Naive thymus-derived CD4-positive, alpha-beta T cell (primary cell): Measurements from ENCODE around the gene UHRF1. TPM values are rescaled to one million over a fixed set of nuclear protein-coding genes. Genes with fewer than 3 reads are reported as not detected.

Source experiments
- ATAC-seq: fragments of 150-1000 bp; cut with Tn5 transposase; 2 replicates; pipeline ENCODE4 v1.10.0; 2021; ENCODE audit warnings: mild to moderate bottlenecking, moderate library complexity
- CTCF ChIA-PET: fragments of 350-600 bp; sonication (Branson Sonifier 250); formaldehyde crosslinking; loops from one replicate; lab custom pipeline; 2021; ENCODE audit warnings: antibody characterized with exemption; lab: Charles Lee
- POLR2A ChIA-PET: fragments of 350-600 bp; sonication (Branson Sonifier 250); formaldehyde crosslinking; loops from one replicate; lab custom pipeline; 2021; ENCODE audit warnings: antibody characterized with exemption, inconsistent platforms; lab: Charles Lee
- DNase-seq, 9 donors: peaks; one replicate each; pipeline versions ENCODE4 v3.0.0 to v3.0.0-alpha.2; 2020 to 2022; ENCODE audit warnings: mixed read lengths in 1 of 9
- H3K27ac ChIP-seq: one replicate; pipeline ENCODE4 v1.7.0; 2013; ENCODE audit warnings: mild to moderate bottlenecking, low read depth, low read length, moderate library complexity
- H3K27me3 ChIP-seq, 2 donors: one replicate each; pipeline ENCODE4 v1.7.0; 2013; ENCODE audit warnings: low read length in 2 of 2, mild to moderate bottlenecking in 2 of 2, moderate library complexity in 2 of 2; ENCODE audit not compliant: control insufficient read depth in 2 of 2, insufficient read depth in 2 of 2
- H3K36me3 ChIP-seq, 3 experiments: 1 replicate in 2 of 3; 2 replicates in 1 of 3; pipeline ENCODE4 v1.7.0; 2013; ENCODE audit warnings: low read length in 3 of 3, mild to moderate bottlenecking in 3 of 3, moderate library complexity in 1 of 3; ENCODE audit not compliant: insufficient read depth in 3 of 3, control insufficient read depth in 2 of 3
- H3K4me1 ChIP-seq, 2 donors: one replicate each; pipeline ENCODE4 v1.7.0; 2013; ENCODE audit warnings: low read length in 2 of 2, mild to moderate bottlenecking in 2 of 2, moderate library complexity in 1 of 2; ENCODE audit not compliant: control insufficient read depth in 2 of 2, insufficient read depth in 2 of 2
- H3K4me3 ChIP-seq: 2 replicates; pipeline ENCODE4 v1.7.0; 2013; ENCODE audit warnings: mild to moderate bottlenecking, low read length
- H3K9me3 ChIP-seq, 3 experiments: 1 replicate in 2 of 3; 2 replicates in 1 of 3; pipeline ENCODE4 v1.7.0; 2013; ENCODE audit warnings: low read length in 3 of 3; ENCODE audit not compliant: control insufficient read depth in 2 of 3
- H3K27ac Mint-ChIP-seq, 9 donors: one replicate each; pipeline ENCODE4 v1.8.0; 2020 to 2022; ENCODE audit warnings: mixed read lengths in 9 of 9, mild to moderate bottlenecking in 8 of 9, moderate library complexity in 5 of 9, inconsistent platforms in 2 of 9
- H3K27me3 Mint-ChIP-seq, 5 donors: one replicate each; pipeline ENCODE4 v1.8.0; 2021 to 2022; ENCODE audit warnings: mixed read lengths in 5 of 5, mild to moderate bottlenecking in 1 of 5
- H3K36me3 Mint-ChIP-seq, 5 donors: one replicate each; pipeline ENCODE4 v1.8.0; 2020 to 2022; ENCODE audit warnings: mixed read lengths in 5 of 5, mild to moderate bottlenecking in 3 of 5, inconsistent platforms in 1 of 5
- H3K4me1 Mint-ChIP-seq, 7 donors: one replicate each; pipeline ENCODE4 v1.8.0; 2020 to 2022; ENCODE audit warnings: mixed read lengths in 7 of 7, mild to moderate bottlenecking in 3 of 7, inconsistent platforms in 1 of 7
- H3K4me3 Mint-ChIP-seq, 10 donors: one replicate each; pipeline ENCODE4 v1.8.0; 2020 to 2022; ENCODE audit warnings: mild to moderate bottlenecking in 10 of 10, mixed read lengths in 10 of 10, moderate library complexity in 6 of 10, inconsistent platforms in 2 of 10
- H3K9me3 Mint-ChIP-seq, 11 donors: one replicate each; pipeline ENCODE4 v1.8.0; 2020 to 2022; ENCODE audit warnings: mixed read lengths in 11 of 11, mild to moderate bottlenecking in 4 of 11, inconsistent platforms in 1 of 11, moderate library complexity in 1 of 11
- intact Hi-C, 2 donors: fragments of 100-400 bp; cut with micrococcal nuclease; formaldehyde crosslinking; loops; one replicate each; pipeline ENCODE4 v1.15.1; 2023
- polyA plus RNA-seq, 2 donors: library from polyadenylated mRNA; unstranded; fragments of 300-500 nt; fragmentation: Illumina TruSeq; gene quantifications; one replicate each; pipeline ENCODE4 v1.2.3, GENCODE V29; 2021
- total RNA-seq, 6 experiments: library from RNA in 5 of 6; stranded (reverse) in 5 of 6; gene quantifications; 1 replicate in 5 of 6; 2 replicates in 1 of 6; pipeline ENCODE4 v1.2.3 and lab custom pipeline; 2021 to 2026

Gene UHRF1
- total and polyA plus RNA-seq, 7 experiments from 2014 or later: 0.06 to 94.0 (median 0.11) TPM

DNA sequence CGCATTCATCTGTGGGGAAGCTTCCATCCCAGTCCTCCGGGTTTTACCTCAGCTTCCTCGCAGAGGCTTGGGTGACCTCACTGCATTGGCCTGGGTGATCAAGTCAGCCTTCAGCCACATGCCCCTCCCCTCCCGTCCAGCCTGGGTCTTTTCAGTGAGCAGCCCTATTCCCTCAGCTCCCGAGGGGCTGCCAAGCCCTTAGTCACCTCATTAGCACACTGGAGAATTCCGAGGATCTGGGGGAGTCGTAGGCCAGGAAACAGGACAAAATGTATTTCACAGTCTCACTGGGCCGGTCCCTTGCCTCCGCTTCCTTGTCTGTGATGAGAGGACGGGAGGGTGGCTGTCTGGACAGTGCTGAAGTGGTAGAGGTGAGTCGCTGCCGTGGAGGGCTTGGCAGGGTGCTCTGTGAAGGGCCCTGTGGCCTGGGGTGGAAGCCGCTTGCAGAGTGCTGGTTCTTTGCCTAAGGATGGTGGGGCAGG lies 79.5 kb downstream of the UHRF1 start:
- H3K9me3 Mint-ChIP-seq: peaks cover 0 to 20% (median 4%) of the 10 kb centered on the region in 11 donors
- no peak for DNase-seq
- no peak for ATAC-seq
- Histone ChIP-seq H3K27ac (no peak overlapping the region), H3K9me3 (peaks cover 0 to 14% (median 0%) of the 10 kb centered on the region in 3 experiments), H3K4me1 (no peaks in the 10 kb centered on the region), H3K4me3 (no peak overlapping the region), H3K36me3 (peaks cover 0 to 16% (median 0%) of the 10 kb centered on the region in 3 experiments), H3K27me3 (no peaks in the 10 kb centered on the region)
- H3K27ac Mint-ChIP-seq: no peak overlapping the region
- peaks cover 17 to 53% (median 35%) of the 10 kb centered on the region in 7 donors for H3K4me1 Mint-ChIP-seq
- H3K36me3 Mint-ChIP-seq: peaks cover 5 to 30% (median 25%) of the 10 kb centered on the region in 5 donors
- intact Hi-C loops: no loop called here
- CTCF ChIA-PET: interaction anchor here (0.6 kb wide), 2 partner anchors 539 to 784 kb away, joined by 3 to 4 read pairs; no protein-coding TSS in a partner anchor
- no peaks in the 10 kb centered on the region for H3K27me3 Mint-ChIP-seq
- H3K4me3 Mint-ChIP-seq: no peak overlapping the region
- POLR2A ChIA-PET: interaction anchor here (0.6 kb wide), 1 partner anchor 57 kb away, joined by 5 read pairs; no protein-coding TSS in a partner anchor

GRCh38 chr19:4990306-4990705 lies 81.0 kb downstream of the UHRF1 start:
- no peaks in the 10 kb centered on the region for H3K4me1 ChIP-seq
- no peaks in the 10 kb centered on the region for H3K27me3 ChIP-seq
- Mint-ChIP-seq H3K27me3 (no peaks in the 10 kb centered on the region), H3K9me3 (peaks cover 0 to 20% (median 4%) of the 10 kb centered on the region in 11 donors), H3K4me1 (peaks cover 17 to 49% (median 30%) of the 10 kb centered on the region in 7 donors), H3K4me3 (peak overlapping the region in 1 of 10 donors; percentile 26), H3K36me3 (peaks cover 5 to 33% (median 25%) of the 10 kb centered on the region in 5 donors), H3K27ac (no peak overlapping the region)
- ATAC-seq: no peak
- H3K9me3 ChIP-seq: peaks cover 0 to 14% (median 0%) of the 10 kb centered on the region in 3 experiments
- CTCF ChIA-PET: no interaction called here
- intact Hi-C loops: no loop called here
- H3K27ac ChIP-seq: no peak overlapping the region
- no peak overlapping the region for H3K4me3 ChIP-seq
- DNase-seq: no peak
- H3K36me3 ChIP-seq: peaks cover 0 to 16% (median 0%) of the 10 kb centered on the region in 3 experiments
- POLR2A ChIA-PET: no interaction called here

- intact Hi-C loops: no loop called here
- H3K4me1 Mint-ChIP-seq: peaks cover 17 to 42% (median 28%) of the 10 kb centered on the region in 7 donors
- no peaks in the 10 kb centered on the region for H3K27me3 Mint-ChIP-seq
- Histone ChIP-seq H3K4me1 (no peaks in the 10 kb centered on the region), H3K4me3 (no peak overlapping the region), H3K27ac (no peak overlapping the region), H3K9me3 (peaks cover 0 to 14% (median 0%) of the 10 kb centered on the region in 3 experiments), H3K27me3 (no peaks in the 10 kb centered on the region), H3K36me3 (peaks cover 0 to 16% (median 0%) of the 10 kb centered on the region in 3 experiments)
- ChIA-PET CTCF (no interaction called here), POLR2A (no interaction called here)
- H3K27ac Mint-ChIP-seq: no peak overlapping the region
- H3K4me3 Mint-ChIP-seq: no peak overlapping the region
- H3K36me3 Mint-ChIP-seq: peaks cover 5 to 40% (median 27%) of the 10 kb centered on the region in 5 donors
- no peak for ATAC-seq
- DNase-seq: no peak
- H3K9me3 Mint-ChIP-seq: peaks cover 0 to 20% (median 4%) of the 10 kb centered on the region in 11 donors
Measured at GRCh38 chr19:4991538-4991937, 82.2 kb downstream of the UHRF1 start.

DNA sequence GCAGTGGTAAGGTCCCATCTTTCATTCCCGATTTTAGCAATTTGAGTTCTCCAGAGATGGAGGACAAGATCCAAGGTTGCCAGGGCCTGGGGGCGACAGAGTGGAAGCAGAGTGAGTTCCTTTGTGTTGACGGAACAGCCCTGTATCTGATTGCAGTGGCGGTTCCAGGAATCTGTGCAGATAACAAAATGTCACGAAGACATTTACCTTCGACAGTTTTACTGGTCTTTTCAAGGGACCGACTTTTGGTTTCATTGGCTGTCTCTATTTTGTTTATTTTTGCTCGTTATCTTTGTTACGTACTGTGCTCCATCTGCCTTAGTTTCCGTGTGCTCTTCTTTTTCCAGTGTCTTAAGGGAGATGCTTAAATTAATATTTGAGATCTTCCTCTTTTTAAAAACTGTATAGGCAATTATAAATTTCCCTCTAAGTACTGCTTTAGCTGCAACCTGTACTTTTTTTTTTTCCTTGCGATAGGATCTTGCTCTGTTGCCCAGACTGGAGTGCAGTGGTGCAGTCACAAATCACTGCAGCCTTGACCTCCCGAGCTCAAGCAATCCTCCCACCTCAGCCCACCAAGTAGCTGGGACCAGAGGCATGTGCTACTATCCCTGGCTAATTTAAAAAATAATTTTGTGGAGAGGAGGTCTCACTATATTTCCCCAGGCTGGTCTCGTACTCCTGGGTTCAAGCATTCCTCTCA lies 82.8 kb downstream of the UHRF1 start:
- Histone ChIP-seq H3K36me3 (peaks cover 0 to 20% (median 0%) of the 10 kb centered on the region in 3 experiments), H3K9me3 (peaks cover 0 to 14% (median 0%) of the 10 kb centered on the region in 3 experiments), H3K27me3 (no peaks in the 10 kb centered on the region), H3K27ac (no peak overlapping the region), H3K4me1 (no peaks in the 10 kb centered on the region), H3K4me3 (no peak overlapping the region)
- no peaks in the 10 kb centered on the region for H3K27me3 Mint-ChIP-seq
- peaks cover 0 to 20% (median 4%) of the 10 kb centered on the region in 11 donors for H3K9me3 Mint-ChIP-seq
- peaks cover 15 to 39% (median 27%) of the 10 kb centered on the region in 7 donors for H3K4me1 Mint-ChIP-seq
- no peak for ATAC-seq
- H3K27ac Mint-ChIP-seq: no peak overlapping the region
- H3K36me3 Mint-ChIP-seq: peaks cover 5 to 46% (median 28%) of the 10 kb centered on the region in 5 donors
- H3K4me3 Mint-ChIP-seq: no peak overlapping the region
- CTCF ChIA-PET: no interaction called here
- intact Hi-C loops: no loop called here
- no peak for DNase-seq
- POLR2A ChIA-PET: no interaction called here

DNA sequence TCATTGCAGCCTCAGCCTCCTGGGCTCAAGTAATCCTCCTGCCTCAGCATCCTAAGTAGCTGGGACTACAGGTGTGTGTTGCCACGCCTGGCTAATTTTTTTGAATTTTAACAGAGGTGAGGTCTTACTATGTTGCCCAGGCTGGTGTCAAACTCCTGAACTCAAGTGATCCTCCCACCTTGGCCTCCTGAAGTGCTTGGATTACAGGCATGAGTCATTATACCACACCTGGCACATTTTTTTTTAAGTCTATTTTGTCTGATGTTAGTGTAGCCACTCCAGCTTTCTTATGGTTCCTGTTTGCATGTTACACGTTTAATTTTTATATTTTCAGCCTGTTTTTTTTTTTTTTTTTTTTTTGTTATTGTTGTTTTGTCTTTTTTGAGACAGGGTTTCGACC lies 84.4 kb downstream of the UHRF1 start:
- peaks cover 12 to 30% (median 26%) of the 10 kb centered on the region in 7 donors for H3K4me1 Mint-ChIP-seq
- no peak overlapping the region for H3K27ac ChIP-seq
- intact Hi-C loops: no loop called here
- no peaks in the 10 kb centered on the region for H3K4me1 ChIP-seq
- peaks cover 0 to 26% (median 0%) of the 10 kb centered on the region in 3 experiments for H3K36me3 ChIP-seq
- H3K9me3 ChIP-seq: peaks cover 0 to 14% (median 0%) of the 10 kb centered on the region in 3 experiments
- H3K4me3 Mint-ChIP-seq: no peak overlapping the region
- peaks cover 5 to 50% (median 28%) of the 10 kb centered on the region in 5 donors for H3K36me3 Mint-ChIP-seq
- H3K4me3 ChIP-seq: no peak overlapping the region
- H3K27me3 Mint-ChIP-seq: no peaks in the 10 kb centered on the region
- CTCF ChIA-PET: interaction anchor here (0.6 kb wide), 1 partner anchor 37 kb away, joined by 3 read pairs; no protein-coding TSS in a partner anchor
- H3K27ac Mint-ChIP-seq: no peak overlapping the region
- DNase-seq (no peak), ATAC-seq (no peak)
- no peaks in the 10 kb centered on the region for H3K27me3 ChIP-seq
- POLR2A ChIA-PET: no interaction called here
- peaks cover 0 to 20% (median 4%) of the 10 kb centered on the region in 11 donors for H3K9me3 Mint-ChIP-seq

- H3K4me1 ChIP-seq: no peaks in the 10 kb centered on the region
- Mint-ChIP-seq H3K36me3 (peaks cover 5 to 57% (median 33%) of the 10 kb centered on the region in 5 donors), H3K9me3 (peaks cover 0 to 17% (median 4%) of the 10 kb centered on the region in 11 donors), H3K27ac (peak overlapping the region in 1 of 9 donors; percentile 12), H3K4me1 (peaks cover 16 to 30% (median 24%) of the 10 kb centered on the region in 7 donors), H3K27me3 (no peaks in the 10 kb centered on the region), H3K4me3 (no peak overlapping the region)
- DNase-seq (no peak), ATAC-seq (no peak)
- POLR2A ChIA-PET: no interaction called here
- peaks cover 0 to 9% (median 0%) of the 10 kb centered on the region in 3 experiments for H3K9me3 ChIP-seq
- no peak overlapping the region for H3K4me3 ChIP-seq
- intact Hi-C loops: no loop called here
- CTCF ChIA-PET: no interaction called here
- peaks cover 0 to 30% (median 0%) of the 10 kb centered on the region in 3 experiments for H3K36me3 ChIP-seq
- H3K27ac ChIP-seq: no peak overlapping the region
- no peaks in the 10 kb centered on the region for H3K27me3 ChIP-seq
Measured at GRCh38 chr19:4996701-4997100, 87.4 kb downstream of the UHRF1 start.
